ENCODE results near the gene LCOR.

GRCh38 chr10:96978621-96979154, 146.6 kb downstream of the LCOR start:
- TF ChIP-seq, protein P1, sequence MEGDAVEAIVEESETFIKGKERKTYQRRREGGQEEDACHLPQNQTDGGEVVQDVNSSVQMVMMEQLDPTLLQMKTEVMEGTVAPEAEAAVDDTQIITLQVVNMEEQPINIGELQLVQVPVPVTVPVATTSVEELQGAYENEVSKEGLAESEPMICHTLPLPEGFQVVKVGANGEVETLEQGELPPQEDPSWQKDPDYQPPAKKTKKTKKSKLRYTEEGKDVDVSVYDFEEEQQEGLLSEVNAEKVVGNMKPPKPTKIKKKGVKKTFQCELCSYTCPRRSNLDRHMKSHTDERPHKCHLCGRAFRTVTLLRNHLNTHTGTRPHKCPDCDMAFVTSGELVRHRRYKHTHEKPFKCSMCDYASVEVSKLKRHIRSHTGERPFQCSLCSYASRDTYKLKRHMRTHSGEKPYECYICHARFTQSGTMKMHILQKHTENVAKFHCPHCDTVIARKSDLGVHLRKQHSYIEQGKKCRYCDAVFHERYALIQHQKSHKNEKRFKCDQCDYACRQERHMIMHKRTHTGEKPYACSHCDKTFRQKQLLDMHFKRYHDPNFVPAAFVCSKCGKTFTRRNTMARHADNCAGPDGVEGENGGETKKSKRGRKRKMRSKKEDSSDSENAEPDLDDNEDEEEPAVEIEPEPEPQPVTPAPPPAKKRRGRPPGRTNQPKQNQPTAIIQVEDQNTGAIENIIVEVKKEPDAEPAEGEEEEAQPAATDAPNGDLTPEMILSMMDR (IDR thresholded peaks at IDR 0.05), result no peak
- no peak for TF ChIP-seq POLR2A (IDR thresholded peaks at IDR 0.05)
- no peak for TF ChIP-seq EP300 (IDR thresholded peaks at IDR 0.05)
